ENCODE data around the gene RBM5. TPM values are rescaled to one million over a fixed set of nuclear protein-coding genes. Genes with fewer than 3 reads are reported as not detected.

The RBM5 gene
- total RNA-seq, 4 donors from 2014 or later: 236 to 276 (median 256) TPM

Other genes starting within 250 kb of the RBM5 start
- 1 to 10 TPM in 3 of 4 donors, under 1 TPM in 1; 0.82 to 2.2 (median 2.0) TPM for gene TRAIP, start 232.4 kb upstream of the RBM5 start, total RNA-seq
- not detected for gene CAMKV, start 219.0 kb upstream of the RBM5 start, total RNA-seq
- 1 to 10 TPM in 1 of 4 donors, under 1 TPM in 2, not detected in 1; 0.44 to 2.8 (median 0.51) TPM for gene MST1R, start 185.0 kb upstream of the RBM5 start, total RNA-seq
- 1 to 10 TPM; 6.7 to 9.4 (median 7.1) TPM for gene MON1A, start 159.1 kb upstream of the RBM5 start, total RNA-seq
- 100 to 1,000 TPM in 2 of 4 donors, 10 to 100 TPM in 2; 95.5 to 150 (median 107) TPM for gene RBM6, start 148.8 kb upstream of the RBM5 start, total RNA-seq
- gene SEMA3F, start 66.4 kb downstream of the RBM5 start, total RNA-seq: 10 to 100 TPM in 2 of 4 donors, 1 to 10 TPM in 2; 4.6 to 32.8 (median 11.5) TPM
- not detected for gene GNAT1, start 102.7 kb downstream of the RBM5 start, total RNA-seq
- not detected for gene SLC38A3, start 116.4 kb downstream of the RBM5 start, total RNA-seq
- gene GNAI2, start 147.3 kb downstream of the RBM5 start, total RNA-seq: 100 to 1,000 TPM; 208 to 300 (median 249) TPM
- 10 to 100 TPM in 1 of 4 donors, 1 to 10 TPM in 3; 2.4 to 13.7 (median 7.0) TPM for gene SEMA3B, start 180.2 kb downstream of the RBM5 start, total RNA-seq
- gene LSMEM2, start 190.2 kb downstream of the RBM5 start, total RNA-seq: not detected
- gene IFRD2, start 203.5 kb downstream of the RBM5 start, total RNA-seq: 10 to 100 TPM; 31.6 to 56.4 (median 52.2) TPM
- gene HYAL3, start 210.5 kb downstream of the RBM5 start, total RNA-seq: 1 to 10 TPM; 1.5 to 5.1 (median 3.4) TPM
- gene NAA80, start 210.5 kb downstream of the RBM5 start, total RNA-seq: 10 to 100 TPM in 1 of 4 donors, 1 to 10 TPM in 3; 5.2 to 10.4 (median 6.6) TPM
- 10 to 100 TPM in 1 of 4 donors, 1 to 10 TPM in 3; 3.1 to 13.8 (median 4.7) TPM for gene HYAL1, start 214.7 kb downstream of the RBM5 start, total RNA-seq
- 100 to 1,000 TPM in 2 of 4 donors, 10 to 100 TPM in 2; 54.4 to 207 (median 117) TPM for gene HYAL2, start 233.8 kb downstream of the RBM5 start, total RNA-seq
- 10 to 100 TPM; 17.8 to 27.5 (median 20.7) TPM for gene TUSC2, start 239.3 kb downstream of the RBM5 start, total RNA-seq